Activated CD8-positive, alpha-beta T cell treated with anti-CD3 and anti-CD28 coated beads for 36 hours (primary cell): ENCODE data around the gene CABLES2. TPM values are rescaled to one million over a fixed set of nuclear protein-coding genes. Genes with fewer than 3 reads are reported as not detected.

Source experiments
- ATAC-seq: fragments of 200-7000 bp; cut with Tn5 transposase; one replicate; pipeline ENCODE4 v1.10.0; 2021; ENCODE audit warnings: mild to moderate bottlenecking, moderate library complexity
- CTCF ChIA-PET: fragments of 350-600 bp; sonication (Branson Sonifier 250); formaldehyde crosslinking; loops from one replicate; lab custom pipeline; 2021; ENCODE audit warnings: antibody characterized with exemption; lab: Charles Lee
- POLR2A ChIA-PET: fragments of 350-600 bp; sonication (Branson Sonifier 250); formaldehyde crosslinking; loops from one replicate; lab custom pipeline; 2021; ENCODE audit warnings: antibody characterized with exemption; lab: Charles Lee
- DNase-seq: peaks from one replicate; pipeline ENCODE4 v3.0.0-alpha.2; 2020
- H3K27ac Mint-ChIP-seq: one replicate; pipeline ENCODE4 v1.8.0; 2021; ENCODE audit warnings: mild to moderate bottlenecking, mixed read lengths
- H3K27me3 Mint-ChIP-seq: one replicate; pipeline ENCODE4 v1.8.0; 2021; ENCODE audit warnings: mixed read lengths
- H3K36me3 Mint-ChIP-seq: one replicate; pipeline ENCODE4 v1.8.0; 2021; ENCODE audit warnings: low read depth, mixed read lengths
- H3K4me1 Mint-ChIP-seq: one replicate; pipeline ENCODE4 v1.8.0; 2021; ENCODE audit warnings: low read depth, mixed read lengths
- H3K4me3 Mint-ChIP-seq: one replicate; pipeline ENCODE4 v1.8.0; 2021; ENCODE audit warnings: mild to moderate bottlenecking, moderate library complexity, mixed read lengths
- H3K9me3 Mint-ChIP-seq: one replicate; pipeline ENCODE4 v1.8.0; 2021; ENCODE audit warnings: mixed read lengths
- intact Hi-C: fragments of 100-400 bp; cut with micrococcal nuclease; formaldehyde crosslinking; loops from one replicate; pipeline ENCODE4 v1.10.0; 2022
- total RNA-seq, 2 experiments: library from RNA; stranded (reverse); gene quantifications; one replicate each; pipeline ENCODE4 v1.2.3, GENCODE V29; 2021
- TF ChIP-seq, protein P1 (sequence below): fragments of 200-600 bp; IDR thresholded peaks from one replicate; pipeline ENCODE4 v1.8.0; 2022; ENCODE audit warnings: antibody characterized with exemption, mild to moderate bottlenecking

The CABLES2 gene
- total RNA-seq, 2 experiments from 2014 or later = 3.2 to 4.5 TPM

DNA sequence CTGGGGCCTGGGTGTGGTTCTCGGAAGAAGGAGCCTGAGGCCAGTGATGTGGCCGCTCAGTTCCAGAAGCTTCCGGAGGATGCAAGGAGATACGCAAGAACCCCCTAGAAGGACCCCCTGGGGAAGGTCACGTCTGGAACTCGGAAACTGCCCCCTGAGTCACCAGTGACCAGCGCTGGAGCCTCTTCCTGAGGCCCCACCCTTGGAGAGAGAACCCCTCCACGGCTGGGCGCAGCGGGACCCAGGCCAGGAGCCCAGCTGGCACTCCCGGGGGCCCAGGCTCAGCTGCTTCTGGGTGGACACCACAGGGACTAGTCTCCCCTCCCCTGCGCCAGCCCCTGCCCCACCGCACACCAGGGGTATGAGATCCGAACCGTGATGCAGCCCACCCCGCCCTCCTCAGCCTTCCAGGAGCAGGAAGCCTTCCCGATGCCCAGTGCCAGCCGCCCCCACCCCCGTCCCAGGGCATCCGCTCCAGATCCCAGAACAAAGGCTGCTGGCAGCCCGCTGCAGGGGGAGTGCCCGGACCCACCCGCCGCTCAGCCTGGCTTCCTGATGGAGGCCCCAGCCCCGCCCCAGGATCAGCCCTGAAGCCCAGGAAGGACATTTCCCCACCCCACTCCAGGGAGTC, 47.5 kb downstream of the CABLES2 start:
- Mint-ChIP-seq H3K4me1 (no peaks in the 10 kb centered on the region), H3K9me3 (no peaks in the 10 kb centered on the region), H3K36me3 (no peaks in the 10 kb centered on the region), H3K4me3 (no peak overlapping the region), H3K27me3 (peaks cover under 1% of the 10 kb centered on the region), H3K27ac (no peak overlapping the region)
- intact Hi-C loops = no loop called here
- ATAC-seq = no peak
- no peak for DNase-seq
- CTCF ChIA-PET = no interaction called here
- TF ChIP-seq, protein P1, sequence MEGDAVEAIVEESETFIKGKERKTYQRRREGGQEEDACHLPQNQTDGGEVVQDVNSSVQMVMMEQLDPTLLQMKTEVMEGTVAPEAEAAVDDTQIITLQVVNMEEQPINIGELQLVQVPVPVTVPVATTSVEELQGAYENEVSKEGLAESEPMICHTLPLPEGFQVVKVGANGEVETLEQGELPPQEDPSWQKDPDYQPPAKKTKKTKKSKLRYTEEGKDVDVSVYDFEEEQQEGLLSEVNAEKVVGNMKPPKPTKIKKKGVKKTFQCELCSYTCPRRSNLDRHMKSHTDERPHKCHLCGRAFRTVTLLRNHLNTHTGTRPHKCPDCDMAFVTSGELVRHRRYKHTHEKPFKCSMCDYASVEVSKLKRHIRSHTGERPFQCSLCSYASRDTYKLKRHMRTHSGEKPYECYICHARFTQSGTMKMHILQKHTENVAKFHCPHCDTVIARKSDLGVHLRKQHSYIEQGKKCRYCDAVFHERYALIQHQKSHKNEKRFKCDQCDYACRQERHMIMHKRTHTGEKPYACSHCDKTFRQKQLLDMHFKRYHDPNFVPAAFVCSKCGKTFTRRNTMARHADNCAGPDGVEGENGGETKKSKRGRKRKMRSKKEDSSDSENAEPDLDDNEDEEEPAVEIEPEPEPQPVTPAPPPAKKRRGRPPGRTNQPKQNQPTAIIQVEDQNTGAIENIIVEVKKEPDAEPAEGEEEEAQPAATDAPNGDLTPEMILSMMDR = no peak
- POLR2A ChIA-PET = no interaction called here

DNA sequence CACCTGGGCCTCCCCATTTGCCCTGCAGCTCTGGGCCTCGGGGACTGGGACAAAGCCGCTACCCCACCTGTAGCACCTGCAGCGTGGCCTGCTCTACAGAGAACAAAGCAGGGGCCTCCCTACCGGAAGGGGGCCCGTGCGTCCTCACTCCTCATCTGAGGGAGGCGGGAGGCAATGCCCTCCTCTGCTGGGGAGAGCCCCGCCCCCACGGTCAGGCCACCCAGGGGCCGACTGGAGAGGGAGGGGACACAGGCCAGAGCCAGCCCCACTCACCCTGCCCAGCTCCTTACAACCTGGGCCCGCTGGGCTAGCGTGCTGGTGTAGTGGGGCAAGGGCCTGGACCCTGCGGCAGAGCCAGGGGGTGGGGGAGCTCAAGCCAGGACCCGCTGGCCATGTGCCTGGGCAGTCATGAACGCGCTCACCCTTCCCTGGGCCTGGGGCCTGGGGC, 48.0 kb downstream of the CABLES2 start:
- ATAC-seq (no peak), DNase-seq (no peak)
- CTCF ChIA-PET = no interaction called here
- intact Hi-C loops = no loop called here
- TF ChIP-seq, protein P1 = no peak
- Mint-ChIP-seq H3K4me3 (no peak overlapping the region), H3K4me1 (no peaks in the 10 kb centered on the region), H3K27me3 (no peaks in the 10 kb centered on the region), H3K27ac (no peak overlapping the region), H3K36me3 (no peaks in the 10 kb centered on the region), H3K9me3 (no peaks in the 10 kb centered on the region)
- POLR2A ChIA-PET = no interaction called here

DNA sequence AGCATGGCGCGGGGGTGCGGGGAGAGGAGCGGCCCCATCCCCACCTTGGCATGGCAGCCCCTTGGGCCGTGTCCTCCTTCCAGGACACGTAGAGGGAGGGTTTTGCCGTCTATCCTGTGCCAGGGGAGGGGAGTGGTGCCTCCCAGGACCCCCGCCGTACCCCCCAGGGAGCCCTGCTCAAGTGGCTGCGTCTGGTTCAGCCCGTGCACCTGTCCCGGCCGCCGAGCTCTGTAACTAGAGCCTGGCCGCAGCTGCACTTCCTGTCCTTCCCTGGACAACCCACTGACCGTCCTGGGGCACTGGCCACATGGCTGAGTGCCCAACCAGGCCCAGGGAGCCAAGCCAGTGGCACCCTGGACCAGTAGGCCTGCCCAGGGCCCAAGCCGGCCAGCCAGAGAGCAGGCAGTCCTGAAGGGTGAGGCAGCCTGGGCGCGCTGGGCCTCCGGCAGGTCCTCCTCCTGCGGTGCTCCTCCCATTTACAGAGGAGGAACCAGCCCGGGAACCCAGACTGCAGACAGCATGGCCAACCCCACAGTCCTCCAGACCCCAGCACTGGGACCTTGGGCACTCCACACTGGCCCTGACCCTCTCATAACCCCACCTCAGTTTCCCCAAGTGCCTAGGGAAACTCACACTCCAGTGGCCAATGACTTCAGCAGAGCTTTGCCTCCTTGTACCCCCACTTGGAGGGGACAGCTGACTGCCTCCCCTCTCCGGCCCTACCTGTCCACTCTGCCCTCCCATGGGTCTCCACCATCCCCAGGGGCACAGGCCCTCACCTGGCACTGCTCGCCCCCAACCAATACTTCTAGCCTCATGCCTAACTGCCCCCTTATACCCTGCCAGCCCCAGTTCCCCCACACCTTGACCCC, 48.7 kb downstream of the CABLES2 start:
- ChIA-PET POLR2A (no interaction called here), CTCF (no interaction called here)
- Mint-ChIP-seq H3K4me3 (no peak overlapping the region), H3K27ac (no peak overlapping the region), H3K4me1 (no peaks in the 10 kb centered on the region), H3K36me3 (no peaks in the 10 kb centered on the region), H3K27me3 (no peaks in the 10 kb centered on the region), H3K9me3 (no peaks in the 10 kb centered on the region)
- TF ChIP-seq, protein P1 = no peak
- DNase-seq = no peak
- ATAC-seq = no peak
- intact Hi-C loops = no loop called here

DNA sequence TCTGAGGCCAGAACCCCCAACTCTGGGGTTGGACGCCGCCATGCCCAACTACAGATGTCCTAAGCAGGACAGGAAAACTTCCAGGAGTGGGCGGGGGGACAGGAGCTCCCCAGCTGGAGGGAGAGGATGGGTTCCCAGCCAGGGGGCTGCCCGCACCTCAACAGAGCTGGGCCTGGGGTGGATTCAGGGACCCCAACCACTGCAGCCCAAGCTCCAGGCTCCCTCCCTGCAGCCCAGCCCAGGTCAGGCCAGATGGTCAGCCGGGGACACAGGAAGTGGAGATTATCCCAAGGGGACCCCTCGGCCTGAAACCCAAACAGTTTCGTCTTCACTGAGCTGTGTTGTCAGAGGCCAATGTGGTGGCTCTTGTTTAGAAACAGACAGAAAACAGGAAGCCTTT, 49.4 kb downstream of the CABLES2 start:
- POLR2A ChIA-PET = no interaction called here
- Mint-ChIP-seq H3K27ac (no peak overlapping the region), H3K4me1 (no peaks in the 10 kb centered on the region), H3K27me3 (no peaks in the 10 kb centered on the region), H3K36me3 (no peaks in the 10 kb centered on the region), H3K9me3 (no peaks in the 10 kb centered on the region), H3K4me3 (no peak overlapping the region)
- TF ChIP-seq, protein P1 = no peak
- DNase-seq = no peak
- no peak for ATAC-seq
- CTCF ChIA-PET = no interaction called here
- intact Hi-C loops = no loop called here

DNA sequence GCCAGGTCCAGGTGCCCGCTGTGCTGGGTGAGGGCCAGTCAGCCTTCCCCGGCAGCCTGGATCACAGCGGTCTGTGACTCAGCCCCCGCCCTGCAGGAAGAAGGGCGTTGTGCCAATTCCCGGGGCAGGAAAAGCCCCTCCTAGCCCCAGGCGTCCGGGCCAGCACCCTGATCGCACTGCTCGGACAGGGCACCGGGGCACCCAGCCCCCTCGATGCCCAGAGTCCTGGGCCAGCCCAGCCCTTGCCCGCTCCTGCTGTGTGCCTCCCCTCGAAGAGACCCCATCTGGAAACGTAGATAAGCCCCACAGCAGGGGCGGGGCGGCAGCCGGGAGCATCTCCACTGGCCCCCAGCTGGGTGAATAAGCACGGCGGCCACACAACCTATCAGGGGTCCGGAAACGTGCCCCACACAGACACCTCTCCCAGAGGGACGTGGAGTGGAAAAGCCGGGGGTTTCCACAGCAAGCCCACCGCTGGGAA, 49.9 kb downstream of the CABLES2 start:
- ChIA-PET POLR2A (no interaction called here), CTCF (no interaction called here)
- DNase-seq = no peak
- TF ChIP-seq, protein P1 = no peak
- no peaks in the 10 kb centered on the region for H3K36me3 Mint-ChIP-seq
- no peak overlapping the region for H3K27ac Mint-ChIP-seq
- no peak overlapping the region for H3K4me3 Mint-ChIP-seq
- no peaks in the 10 kb centered on the region for H3K4me1 Mint-ChIP-seq
- H3K9me3 Mint-ChIP-seq = no peaks in the 10 kb centered on the region
- no peaks in the 10 kb centered on the region for H3K27me3 Mint-ChIP-seq
- no peak for ATAC-seq
- intact Hi-C loops = no loop called here
